NCI-H524 (cell line): ENCODE measurements around the gene UBE2QL1.
A peak's percentile ranks its signal among the peaks of the same experiment; 100 is the strongest.

Experiments used
- DNase-seq, 2 experiments: peaks; one replicate each; lab custom pipeline; 2025; lab: John Stamatoyannopoulos, UW

Gene UBE2QL1

GRCh38 chr5:6430418-6431028 lies 18.1 kb upstream of the UBE2QL1 start:
- no peak for DNase-seq

DNA sequence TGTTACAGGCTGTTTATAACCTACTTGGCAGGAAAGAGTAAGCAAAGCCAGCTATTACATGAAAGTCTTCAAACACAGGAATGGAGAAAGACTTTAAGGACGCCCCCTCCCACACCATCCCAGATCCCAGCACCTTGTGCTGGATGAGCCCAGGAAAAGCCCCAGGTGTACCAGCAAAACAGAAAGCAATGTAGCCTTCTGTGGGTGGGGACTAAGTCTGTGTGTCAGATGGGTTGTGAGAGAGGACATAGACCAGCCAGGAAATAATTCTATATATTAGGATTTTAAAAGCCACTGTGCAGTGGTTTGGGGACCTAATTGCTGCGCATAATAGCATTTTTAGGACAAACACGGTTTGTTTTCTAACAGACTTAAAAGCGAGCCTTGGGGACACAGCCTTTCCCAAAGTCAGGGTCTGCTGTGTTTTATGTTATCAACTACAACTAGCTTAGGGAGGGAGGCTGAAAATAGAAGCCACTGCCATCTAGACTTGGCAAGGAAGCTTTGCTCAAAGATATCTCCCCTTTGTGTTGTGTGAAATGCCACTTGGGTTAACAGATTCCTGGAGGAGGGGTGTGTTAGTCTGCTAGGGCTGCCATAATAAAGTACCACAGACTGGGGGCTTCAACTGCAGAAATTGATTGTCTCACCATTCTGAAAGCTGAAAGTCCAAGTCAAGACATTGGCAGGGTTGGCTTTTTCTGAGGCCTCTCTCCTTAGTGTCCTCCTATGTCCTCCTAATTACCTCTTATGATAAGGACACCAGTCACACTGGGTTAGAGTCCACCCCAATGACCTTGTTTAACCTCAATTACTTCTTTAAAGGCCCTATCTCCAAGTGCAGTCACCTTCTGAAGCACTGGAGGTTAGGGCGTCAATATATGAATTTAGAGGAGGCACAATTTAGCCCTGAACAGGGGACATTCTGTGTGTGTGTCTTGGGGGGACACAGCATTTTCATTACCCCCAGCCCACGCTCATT lies 17.2 kb upstream of the UBE2QL1 start:
- DNase-seq, result no peak

DNA sequence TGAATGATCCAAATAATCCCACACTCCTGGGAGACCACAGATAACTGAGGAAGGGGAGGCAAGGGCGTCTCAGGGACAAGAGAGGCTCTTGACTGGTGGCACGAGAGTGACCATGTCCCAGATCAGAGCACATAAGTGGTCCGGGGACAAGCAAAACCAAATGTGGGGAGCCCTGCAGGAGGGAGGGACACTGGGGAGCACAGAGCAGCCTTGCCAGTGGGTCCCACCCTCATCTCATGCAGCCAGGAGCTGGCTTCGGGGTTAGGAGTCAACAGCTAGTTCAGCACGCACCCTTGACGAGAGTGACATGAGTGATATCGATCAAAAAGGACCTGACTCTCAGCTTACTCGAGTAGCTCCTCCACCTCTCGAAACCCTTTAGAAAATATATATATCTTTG lies 16.5 kb upstream of the UBE2QL1 start:
- no peak for DNase-seq

GRCh38 chr5:6434731-6435130 lies 13.9 kb upstream of the UBE2QL1 start:
- DNase-seq, result no peak

DNA sequence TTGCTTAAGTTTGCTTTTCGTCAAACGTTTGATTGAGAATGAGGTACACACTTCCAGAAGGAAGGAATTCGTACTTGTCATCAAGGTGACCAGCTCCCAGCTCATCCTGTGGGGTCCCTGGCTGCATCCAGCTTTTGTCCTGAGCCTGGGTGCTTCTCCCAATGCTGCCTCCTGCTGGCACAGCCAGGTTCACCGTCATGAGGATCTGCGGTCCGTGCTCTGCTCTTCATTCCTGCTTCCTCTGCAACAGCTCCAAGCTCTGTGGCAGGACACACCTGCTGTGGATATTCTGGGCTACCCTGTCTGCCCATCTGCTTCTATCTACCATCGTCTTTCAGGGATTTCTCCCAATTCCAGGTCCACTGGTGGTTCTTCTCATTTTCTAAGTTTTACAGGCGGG lies 13.3 kb upstream of the UBE2QL1 start:
- no peak for DNase-seq

GRCh38 chr5:6436715-6437331 lies 11.8 kb upstream of the UBE2QL1 start:
- no peak for DNase-seq

DNA sequence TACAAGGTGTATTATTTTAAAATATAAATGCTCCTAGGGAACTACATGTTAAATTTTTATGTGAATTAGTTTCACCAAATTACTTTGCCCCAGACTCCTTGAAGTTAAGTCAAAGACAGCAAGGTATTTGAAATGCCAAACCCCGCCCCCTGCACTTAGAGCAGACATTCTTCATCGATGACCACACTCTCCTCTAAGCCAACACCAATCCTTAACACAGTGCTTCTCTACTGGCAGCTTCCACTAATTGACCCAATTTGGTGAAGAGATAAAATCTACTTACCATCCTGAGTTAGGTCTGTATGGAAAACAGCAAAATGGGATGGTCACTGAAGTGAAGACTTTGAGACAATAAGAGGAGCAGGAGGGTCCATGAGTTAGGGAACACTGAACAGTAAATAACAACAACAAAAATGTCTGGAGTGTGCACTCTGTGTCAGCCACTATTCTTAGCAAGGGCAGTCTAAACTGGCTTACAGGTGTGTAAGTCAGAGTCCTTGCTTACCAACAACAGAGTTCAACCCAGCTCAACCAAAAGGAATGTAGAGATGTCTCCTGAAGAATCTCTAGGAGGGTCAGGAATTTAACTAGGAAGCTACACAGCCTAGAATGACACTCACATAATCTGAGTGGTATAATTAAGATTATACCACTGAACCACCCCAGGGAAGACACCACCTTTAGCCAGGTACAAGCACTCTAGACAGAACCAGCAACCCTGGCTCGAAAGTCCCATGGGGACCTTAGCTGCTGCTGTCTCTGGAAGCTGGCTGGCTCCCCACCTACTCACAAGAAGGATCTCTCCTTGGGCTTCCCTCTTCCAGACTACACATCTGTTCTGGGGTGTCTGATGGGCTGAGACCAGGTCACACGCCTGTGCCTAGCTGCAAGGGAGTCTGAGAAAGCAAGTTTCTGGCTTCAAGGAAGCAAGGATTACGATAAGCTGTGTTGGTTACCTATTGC lies 8.8 kb upstream of the UBE2QL1 start:
- DNase-seq, result no peak

GRCh38 chr5:6442333-6442732 lies 6.3 kb upstream of the UBE2QL1 start:
- no peak for DNase-seq

DNA sequence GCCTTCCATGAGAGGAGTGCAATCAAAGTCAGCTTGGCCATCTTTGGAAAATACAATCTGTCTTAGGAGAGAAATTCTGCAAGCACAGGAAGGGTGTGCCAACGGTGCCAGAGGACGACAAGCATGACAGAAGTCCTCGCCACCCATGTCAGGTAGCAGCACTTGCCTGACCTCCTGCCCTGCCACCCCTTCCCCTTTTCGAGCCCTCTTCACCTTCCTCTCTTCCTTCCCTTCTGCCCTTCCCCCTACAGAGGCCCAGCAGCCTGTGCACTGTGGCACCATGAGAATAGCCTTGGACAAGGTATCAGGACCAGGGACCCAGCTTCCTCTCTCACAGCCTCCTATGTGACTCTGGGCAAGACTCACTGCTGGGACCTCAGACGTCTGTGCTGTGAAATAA lies 5.3 kb upstream of the UBE2QL1 start:
- no peak for DNase-seq

DNA sequence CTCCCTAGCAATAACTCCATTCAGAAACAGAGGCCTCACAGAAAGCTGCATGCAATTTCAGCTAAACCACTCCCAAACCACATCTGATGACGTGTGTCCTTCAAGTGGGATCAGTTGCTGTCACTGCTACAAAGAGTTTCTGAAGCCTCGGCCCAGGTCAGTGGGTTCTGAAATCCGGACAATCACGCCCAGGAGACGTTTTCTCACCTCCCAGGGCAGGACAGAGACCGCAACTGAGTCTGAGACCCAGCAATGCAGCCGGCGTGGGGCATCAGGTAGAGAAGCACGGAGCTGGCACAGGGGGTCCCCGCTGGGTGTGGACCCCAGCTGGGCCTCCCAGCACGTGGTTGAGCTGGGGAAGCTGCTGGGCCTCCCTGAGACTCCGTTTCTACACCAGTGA lies 2.6 kb upstream of the UBE2QL1 start:
- DNase-seq, result no peak

- DNase-seq, result no peak
Measured at GRCh38 chr5:6446626-6447309, 1.9 kb upstream of the UBE2QL1 start.

- DNase-seq, result no peak
Measured at GRCh38 chr5:6447384-6448140, 1.1 kb upstream of the UBE2QL1 start.

GRCh38 chr5:6448141-6448491 lies 543 bp upstream of the UBE2QL1 start:
- no peak for DNase-seq

GRCh38 chr5:6449465-6450158 lies 953 bp downstream of the UBE2QL1 start:
- peak; percentile 23 to 64 for DNase-seq

DNA sequence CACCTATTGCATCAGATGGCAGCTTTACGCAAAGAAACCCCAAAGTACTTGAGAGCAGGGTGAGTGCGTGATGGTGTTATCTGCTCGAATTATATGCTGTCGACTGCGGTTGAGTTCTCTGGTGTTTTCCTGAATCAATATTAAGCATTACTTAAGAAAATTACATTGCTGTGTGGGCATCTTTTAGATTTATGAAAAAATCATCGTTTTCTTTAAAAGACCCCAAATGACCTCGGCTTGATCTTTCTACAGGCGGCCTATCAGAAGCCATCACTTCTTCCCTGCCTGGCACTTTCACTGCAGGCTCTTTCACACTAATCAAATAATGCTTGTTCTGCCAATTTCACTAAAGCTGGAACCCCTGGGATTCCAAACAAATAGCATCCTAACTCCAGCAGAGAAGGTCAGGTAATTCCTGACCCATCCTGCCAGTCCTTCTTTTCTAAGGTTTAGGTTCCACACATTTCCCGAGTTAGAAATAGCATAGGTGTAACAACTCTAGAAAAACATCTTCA lies 1.7 kb downstream of the UBE2QL1 start:
- DNase-seq, result peak; percentile 28 to 73

DNA sequence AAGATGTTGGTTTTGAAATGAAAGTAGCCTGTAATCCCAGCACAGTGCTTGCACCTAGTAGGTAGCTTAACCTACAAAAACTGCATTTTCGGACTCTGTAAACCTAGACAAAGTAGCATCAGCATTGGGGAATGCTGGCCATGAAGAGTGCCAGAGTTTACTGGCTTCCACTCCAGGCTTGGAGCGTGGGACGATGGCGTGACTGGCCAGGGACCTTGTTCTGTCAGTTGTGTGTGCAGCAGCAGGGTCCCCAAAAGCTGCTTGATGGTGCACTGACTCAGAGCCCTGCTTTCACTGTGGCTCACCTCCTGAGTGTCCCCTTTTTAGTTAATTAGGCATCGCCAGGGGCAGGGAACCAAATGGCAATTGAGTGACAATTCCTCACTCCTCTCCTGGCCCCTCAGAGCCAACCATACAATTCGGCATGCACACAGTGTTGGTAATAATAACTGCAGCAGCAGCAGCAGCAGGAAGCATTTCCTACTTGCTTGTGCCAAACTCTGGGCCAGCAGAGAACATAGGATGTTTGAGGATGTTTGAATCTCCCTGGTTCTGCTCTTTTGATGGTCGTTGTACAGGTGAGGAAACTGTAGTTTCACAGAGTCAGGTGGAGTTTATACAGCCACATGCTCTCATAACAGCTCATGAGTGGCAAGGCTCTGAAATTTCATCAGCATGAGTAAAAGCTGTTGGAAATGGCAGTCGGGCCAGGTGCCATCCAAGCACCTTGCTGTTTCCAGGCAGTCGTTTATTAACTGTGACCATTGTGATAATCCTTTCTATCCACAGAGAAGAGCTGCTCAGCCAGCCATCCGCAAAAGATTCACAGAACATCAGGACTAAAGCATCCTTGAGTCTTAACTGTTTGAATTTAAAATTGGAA lies 4.2 kb downstream of the UBE2QL1 start:
- DNase-seq, result peak; percentile 40 to 75

DNA sequence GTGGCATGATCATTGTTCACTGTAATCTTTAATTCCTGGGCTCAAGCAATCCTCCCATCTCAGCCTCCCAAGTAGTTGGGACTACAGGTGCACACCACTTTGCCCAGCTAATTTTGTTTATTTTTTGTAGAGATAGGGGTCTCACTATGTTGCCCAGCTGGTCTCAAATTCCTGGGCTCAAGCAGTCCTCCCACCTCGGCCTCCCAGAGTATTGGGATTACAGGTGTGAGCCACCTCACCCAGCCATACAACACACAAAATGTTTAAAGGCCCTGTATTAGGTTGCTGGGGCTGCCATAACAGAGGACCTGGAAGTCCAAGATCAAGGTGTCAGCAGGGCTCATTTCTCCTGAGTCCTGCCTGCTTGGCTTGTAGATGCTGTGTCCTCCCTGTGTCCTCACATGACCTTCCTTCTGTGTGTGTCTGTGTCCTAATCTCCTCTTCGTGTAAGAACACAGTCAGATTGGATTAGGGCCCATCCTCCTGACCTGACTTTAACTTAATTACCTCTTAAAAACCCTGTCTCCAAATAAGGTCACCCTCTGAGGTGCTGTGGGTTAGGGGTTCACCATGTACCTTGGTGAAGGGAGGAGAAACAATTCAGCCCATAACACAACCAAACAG lies 5.4 kb downstream of the UBE2QL1 start:
- DNase-seq, result peak; percentile 29 to 79

DNA sequence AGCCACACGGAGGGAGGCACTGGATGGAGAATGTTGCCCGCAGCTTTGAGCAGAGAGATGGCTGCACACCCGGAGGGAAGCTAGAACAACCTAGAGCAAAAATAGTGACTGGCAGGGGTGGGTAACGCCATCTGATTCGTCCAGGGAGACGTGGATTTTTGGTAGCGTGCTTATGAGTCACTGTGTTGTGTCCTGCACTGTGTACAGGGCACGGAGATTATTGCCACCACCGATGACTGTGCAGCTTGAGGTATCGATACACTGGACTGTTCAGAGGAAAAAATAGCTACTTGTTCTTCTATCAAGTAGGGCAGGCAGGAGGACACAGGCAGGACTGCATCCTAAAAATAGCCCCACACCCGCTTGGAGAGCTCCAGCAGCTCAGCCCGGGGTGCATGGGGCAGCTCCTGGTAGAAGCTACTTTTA lies 6.0 kb downstream of the UBE2QL1 start:
- peak in 1 of 2 experiments; percentile 20 for DNase-seq
